Left ventricle myocardium superior (tissue), 1 donor: ENCODE data around the gene MAPK7. TPM values are rescaled to one million over a fixed set of nuclear protein-coding genes. Genes with fewer than 3 reads are reported as not detected.

Source experiments
- ATAC-seq: fragments of 200-7000 bp; cut with Tn5 transposase; one replicate; pipeline ENCODE4 v1.9.1; 2020; ENCODE audit warnings: mild to moderate bottlenecking, moderate library complexity
- DNase-seq: peaks from one replicate; pipeline ENCODE4 v3.0.0-alpha.2; 2020
- intact Hi-C: fragments of 100-400 bp; cut with micrococcal nuclease; formaldehyde crosslinking; loops from one replicate; pipeline ENCODE4 v1.11.0; 2022
- total RNA-seq: library from RNA; stranded (reverse); fragmentation: NEBNext Ultra II Directional; extraction: Animal tissue kit (Norgen Biotek cat#: 25700); gene quantifications from one replicate; pipeline ENCODE4 v1.2.1, GENCODE V29; 2021
- donor health status: DM: no; HTN: yes; CAD: no; lungs with severe emphysema.

The MAPK7 gene
- total RNA-seq, 1 donor from 2014 or later = 10.7 TPM

- ATAC-seq = peak; percentile 69
- intact Hi-C loops = no loop called here
- DNase-seq = peak; percentile 84
These were observed 8.9 kb downstream of the MAPK7 start, which contains the start of gene MFAP4 for GRCh38 chr17:19386974-19387920. Gene MFAP4 (minus strand): TSS chr17:19387190. CDS start chr17:19387155, 35 bp downstream.

- ATAC-seq (peak; percentile 13), DNase-seq (no peak)
- intact Hi-C loops = no loop called here
These were observed 9.7 kb downstream of the MAPK7 start for GRCh38 chr17:19387921-19388521.

GRCh38 chr17:19388791-19389785 lies 10.8 kb downstream of the MAPK7 start:
- intact Hi-C loops = no loop called here

GRCh38 chr17:19390951-19391350 lies 12.7 kb downstream of the MAPK7 start:
- DNase-seq = no peak
- no peak for ATAC-seq
- intact Hi-C loops = no loop called here

More at GRCh38 chr17:19388791-19389785, 10.8 kb downstream of the MAPK7 start:
- ATAC-seq = no peak
- DNase-seq = no peak

GRCh38 chr17:19391432-19391831 lies 13.1 kb downstream of the MAPK7 start:
- ATAC-seq = no peak
- DNase-seq = no peak
- intact Hi-C loops = no loop called here

- intact Hi-C loops = no loop called here
- ATAC-seq (no peak), DNase-seq (no peak)
These were observed 14.0 kb downstream of the MAPK7 start for GRCh38 chr17:19392303-19392702.

- ATAC-seq (no peak), DNase-seq (no peak)
- intact Hi-C loops = no loop called here
These were observed 19.3 kb downstream of the MAPK7 start for GRCh38 chr17:19397556-19398041.

- intact Hi-C loops = no loop called here
- peak; percentile 91 for ATAC-seq
- DNase-seq = peak; percentile 66
These were observed 20.2 kb downstream of the MAPK7 start for GRCh38 chr17:19398301-19399181.

GRCh38 chr17:19399750-19400450 lies 21.6 kb downstream of the MAPK7 start:
- no peak for ATAC-seq
- intact Hi-C loops = no loop called here
- DNase-seq = no peak

GRCh38 chr17:19401321-19402010 lies 23.2 kb downstream of the MAPK7 start:
- ATAC-seq = peak; percentile 27
- no peak for DNase-seq
- intact Hi-C loops = no loop called here

GRCh38 chr17:19402171-19402570 lies 23.9 kb downstream of the MAPK7 start:
- intact Hi-C loops = no loop called here

GRCh38 chr17:19403021-19403420 lies 24.7 kb downstream of the MAPK7 start:
- intact Hi-C loops = no loop called here
- no peak for DNase-seq
- ATAC-seq = no peak

More at GRCh38 chr17:19402171-19402570, 23.9 kb downstream of the MAPK7 start:
- ATAC-seq = no peak
- no peak for DNase-seq

GRCh38 chr17:19404264-19404663 lies 26.0 kb downstream of the MAPK7 start:
- DNase-seq = no peak
- no peak for ATAC-seq
- intact Hi-C loops = no loop called here

- no peak for ATAC-seq
- intact Hi-C loops = no loop called here
- DNase-seq = no peak
These were observed 26.8 kb downstream of the MAPK7 start for GRCh38 chr17:19405114-19405513.

GRCh38 chr17:19407601-19408345 lies 29.5 kb downstream of the MAPK7 start:
- intact Hi-C loops = no loop called here
- DNase-seq (no peak), ATAC-seq (no peak)

- ATAC-seq = no peak
- DNase-seq = no peak
- intact Hi-C loops = no loop called here
These were observed 30.0 kb downstream of the MAPK7 start for GRCh38 chr17:19408346-19408710.
